GM12878 (cell line): ENCODE measurements around the gene SKOR2. TPM values are rescaled to one million over a fixed set of nuclear protein-coding genes. Genes with fewer than 3 reads are reported as not detected.
A peak's percentile ranks its signal among the peaks of the same experiment; 100 is the strongest.

Experiments
- ATAC-seq: fragments of 200-7000 bp; cut with Tn5 transposase; 3 replicates; pipeline ENCODE4 v1.9.1; 2020; ENCODE audit warnings: mild to moderate bottlenecking, moderate library complexity
- BruUV-seq: library from RNA; stranded (reverse); fragments of 400-500 nt; replicated peaks from 2 replicates; lab custom pipeline; 2021; lab: Mats Ljungman, UMichigan
- CTCF ChIA-PET: fragments of 300-600 bp; sonication (Branson Sonifier 250); formaldehyde crosslinking; extraction: SDS; loops from one replicate; lab custom pipeline; 2021; ENCODE audit warnings: inconsistent platforms; lab: Yijun Ruan, JAX
- POLR2A ChIA-PET: fragments of 350-600 bp; formaldehyde crosslinking; extraction: SDS; loops from one replicate; lab custom pipeline; 2021; ENCODE audit warnings: inconsistent platforms; lab: Charles Lee
- RAD21 ChIA-PET: fragments of 300-600 bp; sonication (Branson Sonifier 250); formaldehyde crosslinking; loops from one replicate; lab custom pipeline; 2023; ENCODE audit warnings: antibody characterized with exemption; ENCODE audit not compliant: unreplicated experiment; lab: Charles Lee
- SMC1A ChIA-PET: fragments of 300-600 bp; sonication (Branson Sonifier 250); formaldehyde crosslinking; loops from one replicate; lab custom pipeline; 2023; ENCODE audit not compliant: unreplicated experiment, uncharacterized antibody; lab: Charles Lee
- DNase-seq: peaks from one replicate; pipeline ENCODE4 v3.0.0-alpha.2; 2011; ENCODE audit warnings: low read depth, low spot score
- FAIRE-seq: peaks from 3 replicates; lab custom pipeline; 2011; peaks lifted over from hg19 to GRCh38; lab: Jason Lieb, UNC
- H2AFZ ChIP-seq: 2 replicates; pipeline ENCODE4 v1.6.0; 2011; ENCODE audit warnings: low read depth, low read length, control low read depth; ENCODE audit not compliant: control insufficient read depth
- H3K27ac ChIP-seq: 2 replicates; pipeline ENCODE4 v1.5.1; 2011; ENCODE audit warnings: control low read depth; ENCODE audit not compliant: control insufficient read depth, insufficient read depth
- H3K27me3 ChIP-seq, 2 experiments: replicated peaks in 1 of 2; 2 replicates each; pipeline versions ENCODE4 v1.6.0 to v1.6.1; 2011; ENCODE audit warnings: low read length in 1 of 2; ENCODE audit not compliant: control insufficient read depth in 2 of 2, insufficient read depth in 2 of 2
- H3K36me3 ChIP-seq, 2 experiments: 2 replicates each; pipeline ENCODE4 v1.5.1; 2011; ENCODE audit warnings: low read length in 1 of 2; ENCODE audit not compliant: control insufficient read depth in 2 of 2, insufficient read depth in 2 of 2
- H3K4me1 ChIP-seq: 2 replicates; pipeline ENCODE4 v1.6.1; 2011; ENCODE audit warnings: mild to moderate bottlenecking, low read length, moderate library complexity, mixed read lengths; ENCODE audit not compliant: control insufficient read depth, insufficient read depth
- H3K4me2 ChIP-seq: 2 replicates; pipeline ENCODE4 v1.6.0; 2011; ENCODE audit warnings: control low read depth; ENCODE audit not compliant: control insufficient read depth, insufficient read depth
- H3K4me3 ChIP-seq: fragments of 200-600 bp; sonication (generic); 2 replicates; pipeline ENCODE4 v1.5.1; 2016
- H3K79me2 ChIP-seq: 2 replicates; pipeline ENCODE4 v1.6.0; 2011; ENCODE audit warnings: low read length; ENCODE audit not compliant: control insufficient read depth, insufficient read depth
- H3K9ac ChIP-seq: 2 replicates; pipeline ENCODE4 v1.8.0; 2011; ENCODE audit warnings: low read length, control low read depth, mixed read lengths; ENCODE audit not compliant: control insufficient read depth, insufficient read depth
- H3K9me3 ChIP-seq: replicated peaks from 3 replicates; pipeline ENCODE4 v1.5.1; 2011; ENCODE audit warnings: mild to moderate bottlenecking, low read length; ENCODE audit not compliant: control insufficient read depth, insufficient read depth
- H4K20me1 ChIP-seq: 2 replicates; pipeline ENCODE4 v1.6.0; 2011; ENCODE audit not compliant: control insufficient read depth, insufficient read depth
- BHLHE40 ChIP-seq, 2 experiments: fragments of 450-650 bp in 1 of 2; IDR thresholded peaks; 2 replicates each; pipeline ENCODE4 v1.6.1; 2011 to 2017; ENCODE audit warnings: low read depth in 2 of 2, borderline replicate concordance in 1 of 2, improper control_type of control experiment in 1 of 2, low read length in 1 of 2, mild to moderate bottlenecking in 1 of 2
- BRCA1 ChIP-seq: IDR thresholded peaks from 2 replicates; pipeline ENCODE4 v1.6.1; 2011; ENCODE audit warnings: low read depth, low read length, improper control_type of control experiment
- CEBPZ ChIP-seq: fragments of 150-350 bp; IDR thresholded peaks from 2 replicates; pipeline ENCODE4 v1.6.1; 2016; ENCODE audit warnings: low read depth, low read length
- CTCF ChIP-seq, 3 experiments: IDR thresholded peaks in 2 of 3; conservative IDR thresholded peaks in 1 of 3; 2 replicates each; pipeline ENCODE4 v1.5.1; 2011; ENCODE audit warnings: low read depth in 3 of 3, low read length in 3 of 3, mild to moderate bottlenecking in 3 of 3, control low read depth in 2 of 3, moderate library complexity in 2 of 3, inconsistent platforms in 1 of 3, mixed read lengths in 1 of 3; ENCODE audit not compliant: control insufficient read depth in 2 of 3, insufficient read depth in 1 of 3; ENCODE audit errors: extremely low read depth in 1 of 3
- DPF2 ChIP-seq: fragments of 450-650 bp; IDR thresholded peaks from 2 replicates; pipeline ENCODE4 v1.6.1; 2017; ENCODE audit warnings: mild to moderate bottlenecking
- EZH2 ChIP-seq: IDR thresholded peaks from 2 replicates; pipeline ENCODE4 v1.6.1; 2012; ENCODE audit warnings: low read depth, mild to moderate bottlenecking, control low read depth, inconsistent platforms, low read length, borderline replicate concordance; ENCODE audit not compliant: control insufficient read depth
- NFIC ChIP-seq: IDR thresholded peaks from 2 replicates; pipeline ENCODE4 v1.6.1; 2012; ENCODE audit warnings: low read depth, mild to moderate bottlenecking, inconsistent platforms, low read length, moderate library complexity
- POLR2A ChIP-seq: IDR thresholded peaks from 2 replicates; pipeline ENCODE4 v1.6.1; 2011; ENCODE audit warnings: low read depth, mild to moderate bottlenecking, low read length
- POLR2AphosphoS5 ChIP-seq: IDR thresholded peaks from 2 replicates; pipeline ENCODE4 v1.6.1; 2011; ENCODE audit warnings: mild to moderate bottlenecking, low read length, inconsistent platforms
- RAD51 ChIP-seq: fragments of 450-650 bp; IDR thresholded peaks from 2 replicates; pipeline ENCODE4 v1.6.1; 2016; ENCODE audit warnings: moderate library complexity, mild to moderate bottlenecking, inconsistent platforms
- SMC3 ChIP-seq: IDR thresholded peaks from 2 replicates; pipeline ENCODE4 v1.6.1; 2011; ENCODE audit warnings: low read length, improper control_type of control experiment, borderline replicate concordance
- SRF ChIP-seq, 2 experiments: IDR thresholded peaks; 2 replicates each; pipeline ENCODE4 v1.6.1; 2011; ENCODE audit warnings: low read depth in 2 of 2, low read length in 2 of 2, mild to moderate bottlenecking in 1 of 2, moderate library complexity in 1 of 2
- TBL1XR1 ChIP-seq: IDR thresholded peaks from 2 replicates; pipeline ENCODE4 v1.6.1; 2012; ENCODE audit warnings: low read depth, low read length, improper control_type of control experiment
- WGBS: methylation state at CpG from one replicate; pipeline ENCODE4 v1.1.6; 2016; ENCODE audit warnings: low lambda C conversion rate; ENCODE audit not compliant: insufficient replicate concordance, insufficient coverage; ENCODE audit errors: missing lambda C conversion rate; 5-methylcytosine and 5-hydroxymethylcytosine counted together
- in situ Hi-C: fragments of 300-500 bp; cut with MboI; formaldehyde crosslinking; loops from 9 replicates; pipeline ENCODE4 v1.14.3; 2018; ENCODE audit warnings: mixed read lengths
- intact Hi-C: fragments of 100-400 bp; cut with micrococcal nuclease; formaldehyde crosslinking; loops from one replicate; pipeline ENCODE4 v1.14.2; 2022; ENCODE audit not compliant: unreplicated experiment
- polyA plus RNA-seq, 11 experiments: library from polyadenylated mRNA; depleted of rRNA in 4 of 11; unstranded in 6 of 11; stranded (reverse) in 5 of 11; fragments of >200 nt; fragmentation: Nextera tagmentation in 4 of 11; fragmentation: Illumina TruSeq in 1 of 11; extraction: Ambion mirVana in 4 of 11; extraction: Trizol in 1 of 11; gene quantifications; 1 replicate in 1 of 11; 2 replicates in 10 of 11; pipeline versions ENCODE4 v1.2.1 to v1.2.3, GENCODE V29; 2011 to 2016; ENCODE audit warnings: inconsistent platforms in 2 of 11, missing spikeins in 2 of 11, low read depth in 1 of 11
- total RNA-seq, 4 experiments: library from RNA; depleted of rRNA in 3 of 4; stranded (reverse); fragments of >200 nt in 3 of 4; fragmentation: Illumina TruSeq in 1 of 4; extraction: Trizol in 1 of 4; gene quantifications; 2 replicates each; pipeline versions ENCODE4 v1.2.1 to v1.2.3, GENCODE V29; 2013 to 2021

SKOR2 gene
- total and polyA plus RNA-seq, 10 of the 15 experiments (the other 5 are each of a cell fraction or from before 2014, with no cell fraction given): not detected

- ChIA-PET CTCF (no interaction called here), POLR2A (no interaction called here)
- Histone ChIP-seq H3K4me1 (no peaks in the 10 kb centered on the region), H3K79me2 (no peaks in the 10 kb centered on the region), H3K4me3 (no peak overlapping the region), H3K36me3 (no peaks in the 10 kb centered on the region), H3K27me3 (no peaks in the 10 kb centered on the region), H4K20me1 (no peaks in the 10 kb centered on the region)
- in situ Hi-C loops (no loop called here), intact Hi-C loops (loop anchor here (5.0 kb wide), 1 partner anchor 181 kb away; no protein-coding TSS in a partner anchor)
- peak; percentile 77 for ATAC-seq
- TF ChIP-seq POLR2AphosphoS5 (no peak), SMC3 (peak; percentile 11; the same call in 1 of the 2 replicates), CTCF (IDR thresholded peaks at IDR 0.05 in 2 of 3, conservative IDR thresholded peaks at IDR 0.05 in 1 of 3; ENCODE audit: control insufficient read depth in 2 of 3, extremely low read depth in 1 of 3, insufficient read depth in 1 of 3, low read depth in 3 of 3, low read length in 3 of 3) (peak; percentile 25 to 47 (median 31); a peak in 5 of 6 replicates)
- TF ChIP-seq, all 136 proteins: peak for 2
- Histone ChIP-seq H3K27ac (no peak overlapping the region), H2AFZ (no peak overlapping the region), H3K4me2 (no peak overlapping the region), H3K9ac (no peak overlapping the region), H3K9me3 (peaks cover 5% of the 10 kb centered on the region)
- DNase-seq: no peak
- ChIA-PET SMC1A (no interaction called here), RAD21 (no interaction called here)
- FAIRE-seq: no peak
- WGBS: 30% methylated on average over 5 of the region's 5 CpGs
- no TSS peak for BruUV-seq
Observed at GRCh38 chr18:47283476-47283875, 32.0 kb upstream of the SKOR2 start.

GRCh38 chr18:47280121-47280520 is 28.7 kb upstream of the SKOR2 start:
- H3K4me1 ChIP-seq: no peaks in the 10 kb centered on the region
- ChIA-PET CTCF (interaction anchor here (0.6 kb wide), 1 partner anchor 26 kb away, joined by 3 read pairs; no protein-coding TSS in a partner anchor), SMC1A (no interaction called here), RAD21 (no interaction called here), POLR2A (no interaction called here)
- in situ Hi-C loops: no loop called here
- no peaks in the 10 kb centered on the region for H3K27me3 ChIP-seq
- H3K4me3 ChIP-seq: no peak overlapping the region
- H3K79me2 ChIP-seq: no peaks in the 10 kb centered on the region
- no peak overlapping the region for H2AFZ ChIP-seq
- FAIRE-seq (no peak), ATAC-seq (no peak), DNase-seq (no peak)
- no peak overlapping the region for H3K4me2 ChIP-seq
- BruUV-seq: no TSS peak
- H3K9ac ChIP-seq: no peak overlapping the region
- intact Hi-C loops: loop anchor here (5.0 kb wide), 1 partner anchor 178 kb away; no protein-coding TSS in a partner anchor
- no peaks in the 10 kb centered on the region for H4K20me1 ChIP-seq
- H3K27ac ChIP-seq: no peak overlapping the region
- H3K36me3 ChIP-seq: no peaks in the 10 kb centered on the region
- 33% methylated on average over 3 of the region's 3 CpGs for WGBS
- peaks cover under 1% of the 10 kb centered on the region; the same call in 2 of the 3 replicates for H3K9me3 ChIP-seq
- TF ChIP-seq TBL1XR1 (no peak), RAD51 (no peak), SRF (IDR thresholded peaks at IDR 0.05; ENCODE audit: low read depth in 2 of 2, low read length in 2 of 2) (no peak), DPF2 (no peak), NFIC (no peak), POLR2A (no peak), CEBPZ (no peak), BHLHE40 (IDR thresholded peaks at IDR 0.05; ENCODE audit: borderline replicate concordance in 1 of 2, low read depth in 2 of 2, low read length in 1 of 2) (no peak), EZH2 (no peak), BRCA1 (no peak)
